Small intestine (tissue), 7 donors: ENCODE results near the gene PSMD1. TPM values are rescaled to one million over a fixed set of nuclear protein-coding genes. Genes with fewer than 3 reads are reported as not detected.
A peak's percentile ranks its signal among the peaks of the same experiment; 100 is the strongest.
"Not testable (repeated sequence)": the region's sequence is repeated elsewhere in the genome, so short reads cannot be mapped to it uniquely, and the experiment has no call there.

Source experiments
- DNase-seq, 2 donors: peaks; one replicate each; pipeline versions ENCODE4 v3.0.0 to v3.0.0-alpha.2; 2013
- FAIRE-seq: peaks from 2 replicates; lab custom pipeline; 2012; peaks lifted over from hg19 to GRCh38; lab: Jason Lieb, UNC
- H3K27ac ChIP-seq, 3 donors: one replicate each; pipeline ENCODE4 v1.5.1; 2013; ENCODE audit warnings: low read length in 2 of 3, mild to moderate bottlenecking in 2 of 3, control low read depth in 1 of 3, inconsistent platforms in 1 of 3, low read depth in 1 of 3, moderate library complexity in 1 of 3
- H3K27me3 ChIP-seq, 3 donors: one replicate each; pipeline ENCODE4 v1.6.1; 2013; ENCODE audit warnings: low read length in 3 of 3, inconsistent platforms in 1 of 3; ENCODE audit not compliant: control insufficient read depth in 3 of 3, insufficient read depth in 3 of 3
- H3K36me3 ChIP-seq, 3 donors: one replicate each; pipeline ENCODE4 v1.6.1; 2013; ENCODE audit warnings: low read length in 3 of 3, inconsistent platforms in 1 of 3, low read depth in 1 of 3, mild to moderate bottlenecking in 1 of 3, moderate library complexity in 1 of 3; ENCODE audit not compliant: control insufficient read depth in 3 of 3, insufficient read depth in 2 of 3
- H3K4me1 ChIP-seq, 3 donors: one replicate each; pipeline ENCODE4 v1.6.1; 2013; ENCODE audit warnings: low read length in 2 of 3, inconsistent platforms in 1 of 3, low read depth in 1 of 3, mild to moderate bottlenecking in 1 of 3, moderate library complexity in 1 of 3; ENCODE audit not compliant: control insufficient read depth in 3 of 3, insufficient read depth in 2 of 3
- H3K4me3 ChIP-seq, 3 donors: one replicate each; pipeline ENCODE4 v1.5.1; 2013; ENCODE audit warnings: low read length in 3 of 3, control low read depth in 1 of 3, inconsistent platforms in 1 of 3, low read depth in 1 of 3, mild to moderate bottlenecking in 1 of 3, moderate library complexity in 1 of 3
- H3K9me3 ChIP-seq, 2 donors: one replicate each; pipeline ENCODE4 v1.6.1; 2013; ENCODE audit warnings: low read depth in 1 of 2, low read length in 1 of 2; ENCODE audit not compliant: control insufficient read depth in 2 of 2, insufficient read depth in 1 of 2
- WGBS, 3 donors: extraction: QIAGEN DNeasy Blood & Tissue Kit; methylation state at CpG; one replicate each; pipeline ENCODE4 v1.1.7; 2013; 5-methylcytosine and 5-hydroxymethylcytosine counted together
- polyA plus RNA-seq, 4 donors: library from polyadenylated mRNA; stranded (reverse) in 3 of 4; unstranded in 1 of 4; fragments of 200-250 nt in 3 of 4; fragments of 120-200 nt in 1 of 4; gene quantifications; one replicate each; pipeline versions ENCODE4 v1.2.1 to v1.2.3, GENCODE V29; 2013
- donor health status: healthy with polysubstance abuse.
- donor health status: control.
- donor health status: control.
- donor health status: Bipolar disorder and iron deficiency.
- donor health status: healthy.

Gene PSMD1
- polyA plus RNA-seq, 4 donors: 45.8 to 75.1 (median 59.5) TPM

GRCh38 chr2:231057590-231057989, 923 bp downstream of the PSMD1 start:
- DNase-seq (no peak), FAIRE-seq (no peak)
- Histone ChIP-seq H3K4me1 (peaks cover 6 to 15% (median 13%) of the 10 kb centered on the region in 3 donors), H3K9me3 (no peaks in the 10 kb centered on the region), H3K27ac (no peak overlapping the region), H3K4me3 (peak overlapping the region; percentile 85 to 100 (median 93)), H3K36me3 (peaks cover 0 to 5% (median 4%) of the 10 kb centered on the region in 3 donors), H3K27me3 (no peaks in the 10 kb centered on the region)
- 2 to 6% (median 6%) methylated on average over 10 of the region's 10 CpGs for WGBS, 3 donors

GRCh38 chr2:231058761-231059550, 2.3 kb downstream of the PSMD1 start:
- FAIRE-seq (no peak), DNase-seq (peak in 1 of 2 donors; percentile 40)
- Histone ChIP-seq H3K9me3 (no peaks in the 10 kb centered on the region), H3K36me3 (peaks cover 2 to 7% (median 7%) of the 10 kb centered on the region in 3 donors), H3K27me3 (no peaks in the 10 kb centered on the region), H3K4me1 (peaks cover 6 to 15% (median 10%) of the 10 kb centered on the region in 3 donors), H3K27ac (no peak overlapping the region), H3K4me3 (peak overlapping the region in 1 of 3 donors; percentile 100)
- WGBS, 3 donors: 73 to 79% (median 75%) methylated on average over 4 of the region's 4 CpGs

DNA sequence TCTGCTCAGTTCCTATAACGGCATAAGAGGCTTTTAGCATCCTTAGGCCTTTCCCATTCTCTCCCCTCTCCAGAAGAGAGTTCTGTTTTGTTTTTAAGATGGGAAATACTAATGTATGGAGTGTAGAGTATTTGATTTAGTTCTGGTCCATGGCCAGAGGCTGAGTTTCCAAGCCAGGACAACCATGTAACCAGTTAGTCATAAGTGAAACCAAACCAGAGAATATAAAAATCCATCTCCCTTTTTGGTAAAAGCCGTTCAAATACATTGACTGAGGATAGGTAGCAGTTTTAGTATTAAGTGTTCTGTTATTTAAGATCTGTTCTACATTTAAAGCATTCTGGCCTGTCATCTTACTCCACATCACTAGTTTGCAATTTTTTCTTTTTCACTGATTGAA, 3.1 kb downstream of the PSMD1 start:
- DNase-seq: no peak
- Histone ChIP-seq H3K27ac (no peak overlapping the region), H3K4me1 (peaks cover 6 to 15% (median 10%) of the 10 kb centered on the region in 3 donors), H3K9me3 (no peaks in the 10 kb centered on the region), H3K27me3 (no peaks in the 10 kb centered on the region), H3K36me3 (peaks cover 5 to 10% (median 7%) of the 10 kb centered on the region in 3 donors), H3K4me3 (no peak overlapping the region)
- FAIRE-seq: no peak
- WGBS, 3 donors: 79 to 94% (median 91%) methylated on average over 2 of the region's 2 CpGs

GRCh38 chr2:231062776-231063175, 6.1 kb downstream of the PSMD1 start:
- no peak for DNase-seq

GRCh38 chr2:231063347-231063746, 6.7 kb downstream of the PSMD1 start:
- Histone ChIP-seq H3K36me3 (peaks cover 5 to 20% (median 13%) of the 10 kb centered on the region in 3 donors), H3K9me3 (no peaks in the 10 kb centered on the region), H3K27ac (no peak overlapping the region), H3K4me1 (peaks cover 4 to 10% (median 9%) of the 10 kb centered on the region in 3 donors), H3K27me3 (no peaks in the 10 kb centered on the region), H3K4me3 (no peak overlapping the region)
- WGBS, 3 donors: 96 to 98% (median 98%) methylated on average over 1 of the region's 1 CpG
- FAIRE-seq (no peak), DNase-seq (no peak)

More at GRCh38 chr2:231062776-231063175, 6.1 kb downstream of the PSMD1 start:
- Histone ChIP-seq H3K27me3 (no peaks in the 10 kb centered on the region), H3K4me1 (peaks cover 6 to 15% (median 10%) of the 10 kb centered on the region in 3 donors), H3K4me3 (no peak overlapping the region), H3K36me3 (peaks cover 5 to 19% (median 10%) of the 10 kb centered on the region in 3 donors), H3K27ac (no peak overlapping the region), H3K9me3 (no peaks in the 10 kb centered on the region)
- 77 to 88% (median 87%) methylated on average over 3 of the region's 3 CpGs for WGBS, 3 donors
- FAIRE-seq: no peak

GRCh38 chr2:231065966-231066365, 9.3 kb downstream of the PSMD1 start:
- DNase-seq (no peak), FAIRE-seq (no peak)
- Histone ChIP-seq H3K4me3 (no peak overlapping the region), H3K4me1 (peaks cover 0 to 7% (median 0%) of the 10 kb centered on the region in 3 donors), H3K27ac (no peak overlapping the region), H3K9me3 (no peaks in the 10 kb centered on the region), H3K27me3 (no peaks in the 10 kb centered on the region), H3K36me3 (peaks cover 7 to 20% (median 16%) of the 10 kb centered on the region in 3 donors)
- 94 to 100% (median 95%) methylated on average over 1 of the region's 1 CpG for WGBS, 3 donors

DNA sequence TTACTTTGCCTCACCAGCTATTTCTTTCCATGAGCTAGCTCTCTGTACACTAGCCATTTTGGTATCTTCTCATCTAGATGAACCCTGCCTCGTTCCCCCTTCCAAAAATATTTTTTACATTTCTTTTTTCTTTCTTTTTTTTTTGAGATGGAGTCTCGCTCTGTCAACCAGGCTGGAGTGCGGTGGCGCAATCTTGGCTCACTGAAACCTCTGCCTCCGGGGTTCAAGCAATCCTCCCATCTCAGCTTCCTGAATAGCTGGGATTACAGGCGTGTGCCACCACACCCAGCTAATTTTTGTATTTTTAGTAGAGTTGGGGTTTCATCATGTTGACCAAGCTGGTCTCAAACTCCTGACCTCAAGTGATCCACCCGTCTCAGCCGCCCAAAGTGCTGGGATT, 10.9 kb downstream of the PSMD1 start:
- not testable (repeated sequence) for FAIRE-seq, H3K4me1 ChIP-seq, H3K9me3 ChIP-seq, H3K27me3 ChIP-seq, DNase-seq, H3K4me3 ChIP-seq
- 90 to 96% (median 93%) methylated on average over 8 of the region's 8 CpGs for WGBS, 3 donors
- H3K27ac ChIP-seq: peak overlapping the region in 1 of 3 donors; percentile 24
- peaks cover 7 to 16% (median 12%) of the 10 kb centered on the region in 3 donors for H3K36me3 ChIP-seq

GRCh38 chr2:231068525-231069222, 12.0 kb downstream of the PSMD1 start:
- Histone ChIP-seq H3K9me3 (no peaks in the 10 kb centered on the region), H3K4me1 (peaks cover 0 to 7% (median 0%) of the 10 kb centered on the region in 3 donors), H3K27me3 (no peaks in the 10 kb centered on the region), H3K36me3 (peaks cover 9 to 17% (median 11%) of the 10 kb centered on the region in 3 donors), H3K27ac (peak overlapping the region in 2 of 3 donors; percentile 2 to 20), H3K4me3 (no peak overlapping the region)
- 50 to 75% (median 67%) methylated on average over 5 of the region's 5 CpGs for WGBS, 3 donors
- peak; percentile 63 to 87 for DNase-seq
- peak; percentile 91 for FAIRE-seq
